PFSK-1 (cell line): Measurements from ENCODE around the gene SNAI1.

ENCODE experiments used
- FOXP2 ChIP-seq: optimal IDR thresholded peaks from 2 replicates; pipeline ENCODE3; 2011; ENCODE audit warnings: borderline replicate concordance, control low read depth, inconsistent platforms; ENCODE audit not compliant: insufficient read depth; ENCODE audit errors: extremely low read length, extremely low read depth
- POLR2AphosphoS5 ChIP-seq: IDR thresholded peaks from 2 replicates; pipeline ENCODE4 v1.6.1; 2012; ENCODE audit warnings: low read depth, mild to moderate bottlenecking, control low read depth, low read length, moderate library complexity
- REST ChIP-seq, 2 experiments: IDR thresholded peaks; 2 replicates each; pipeline versions ENCODE4 v1.6.1 to v1.8.0; 2011 to 2012; ENCODE audit warnings: low read depth in 2 of 2, low read length in 2 of 2, control low read depth in 1 of 2, inconsistent platforms in 1 of 2, mild to moderate bottlenecking in 1 of 2, moderate library complexity in 1 of 2; ENCODE audit not compliant: insufficient read depth in 1 of 2
- SIN3A ChIP-seq: IDR thresholded peaks from 2 replicates; pipeline ENCODE4 v1.6.1; 2012; ENCODE audit warnings: mild to moderate bottlenecking, low read length, moderate library complexity, borderline replicate concordance; ENCODE audit not compliant: insufficient read depth
- TAF1 ChIP-seq: IDR thresholded peaks from 2 replicates; pipeline ENCODE4 v1.6.1; 2012; ENCODE audit warnings: low read length, control low read depth, borderline replicate concordance; ENCODE audit not compliant: insufficient read depth

The SNAI1 gene

DNA sequence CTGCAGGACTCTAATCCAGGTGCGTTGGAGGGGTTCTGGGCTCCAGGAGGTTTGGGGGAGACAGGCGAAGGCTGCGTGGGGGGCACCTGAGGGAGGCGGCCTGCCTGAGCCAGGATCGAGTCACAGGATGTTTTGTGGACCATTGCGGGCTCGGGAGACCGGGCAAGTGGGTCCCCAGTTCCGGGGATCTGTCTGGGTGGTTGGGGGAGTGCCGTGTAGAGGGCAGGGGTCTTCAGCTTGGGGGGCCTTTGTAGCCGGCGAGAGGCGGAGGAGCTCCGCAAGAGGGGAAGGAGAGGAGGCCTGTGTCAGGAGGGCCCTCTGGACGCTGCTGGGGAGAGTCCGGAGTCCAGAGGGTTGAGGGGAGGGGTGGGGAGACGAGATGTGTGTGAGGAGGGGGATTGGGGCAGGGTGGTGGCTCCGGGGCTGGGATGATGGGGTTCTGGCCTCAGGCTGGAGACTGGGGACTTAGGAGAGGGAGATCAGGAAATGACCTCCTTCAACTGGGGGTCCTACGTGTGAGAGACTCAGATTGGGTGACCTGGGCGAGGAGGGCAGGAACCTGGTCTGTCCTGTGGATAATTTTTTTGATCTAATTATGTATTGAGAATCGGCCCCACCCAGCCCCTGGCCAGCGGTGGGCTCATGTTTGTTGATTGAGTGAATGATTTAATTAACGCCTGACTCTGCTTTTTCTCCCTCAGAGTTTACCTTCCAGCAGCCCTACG is 505 bp downstream of the SNAI1 start:
- no peak for TF ChIP-seq SIN3A
- no peak for TF ChIP-seq REST (IDR thresholded peaks at IDR 0.05; ENCODE audit: insufficient read depth in 1 of 2, low read depth in 2 of 2, low read length in 2 of 2)
- TF ChIP-seq TAF1, result no peak
- TF ChIP-seq POLR2AphosphoS5, result no peak

- no peak for TF ChIP-seq POLR2AphosphoS5
- no peak for TF ChIP-seq REST (IDR thresholded peaks at IDR 0.05; ENCODE audit: insufficient read depth in 1 of 2, low read depth in 2 of 2, low read length in 2 of 2)
- no peak for TF ChIP-seq TAF1
- TF ChIP-seq SIN3A, result no peak
- TF ChIP-seq FOXP2, result no peak
Measured at GRCh38 chr20:49983848-49984408, 1.1 kb downstream of the SNAI1 start.

GRCh38 chr20:49984426-49985153 is 1.8 kb downstream of the SNAI1 start:
- TF ChIP-seq TAF1 (no peak), POLR2AphosphoS5 (no peak), FOXP2 (no peak), SIN3A (no peak), REST (IDR thresholded peaks at IDR 0.05; ENCODE audit: insufficient read depth in 1 of 2, low read depth in 2 of 2, low read length in 2 of 2) (no peak)

DNA sequence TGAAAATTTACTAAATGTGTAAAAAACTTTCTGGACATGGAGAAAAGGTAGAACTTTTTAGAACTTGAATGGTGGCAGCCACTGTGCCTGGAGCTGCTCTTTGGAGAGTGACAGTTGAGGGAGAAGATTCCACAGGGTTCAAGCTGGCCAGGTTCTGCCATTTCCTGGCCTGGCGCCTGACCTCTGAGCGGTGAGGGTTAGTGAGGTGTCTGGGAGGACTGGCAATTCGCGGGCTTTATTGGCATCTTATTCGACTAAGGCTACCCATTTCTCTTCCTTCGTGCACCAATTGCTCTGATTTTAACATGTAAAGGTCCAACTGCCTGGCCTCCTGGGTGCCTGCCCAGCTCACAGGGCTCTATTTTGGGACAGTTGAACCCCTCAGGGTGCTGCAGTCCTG is 2.4 kb downstream of the SNAI1 start:
- TF ChIP-seq POLR2AphosphoS5 (no peak), TAF1 (no peak), REST (IDR thresholded peaks at IDR 0.05; ENCODE audit: insufficient read depth in 1 of 2, low read depth in 2 of 2, low read length in 2 of 2) (no peak), SIN3A (no peak), FOXP2 (no peak)
